ENCODE data around the gene ZBTB21. TPM values are rescaled to one million over a fixed set of nuclear protein-coding genes. Genes with fewer than 3 reads are reported as not detected.

ZBTB21 gene
- total RNA-seq, 1 donor from 2014 or later, result 6.6 TPM

DNA sequence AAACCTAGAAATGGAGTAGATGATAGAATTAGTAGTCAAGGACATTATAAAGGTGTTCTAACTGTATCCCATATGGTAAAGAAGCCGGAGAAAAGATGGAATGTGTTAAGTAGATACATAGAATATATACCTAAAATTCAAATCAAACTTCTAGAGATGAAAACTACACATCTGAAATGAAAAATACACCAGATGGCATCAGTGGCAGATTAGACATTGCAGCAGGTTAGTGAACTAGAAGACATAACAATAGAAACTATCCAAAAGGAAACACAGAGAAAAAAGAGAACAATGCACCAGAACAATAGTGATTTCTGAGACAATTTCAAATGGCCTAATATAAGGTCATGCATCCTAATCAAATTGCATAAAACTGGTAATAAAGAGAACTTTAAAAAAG, 26.9 kb downstream of the ZBTB21 start:
- DNase-seq (ENCODE audit: low read depth), result no peak
- H3K4me3 ChIP-seq (ENCODE audit: low read depth, low read length), result no peak overlapping the region
- FAIRE-seq, result no peak
- no peaks in the 10 kb centered on the region for H3K27me3 ChIP-seq (ENCODE audit: control insufficient read depth, insufficient read depth, low read length)
- TF ChIP-seq, protein P1, sequence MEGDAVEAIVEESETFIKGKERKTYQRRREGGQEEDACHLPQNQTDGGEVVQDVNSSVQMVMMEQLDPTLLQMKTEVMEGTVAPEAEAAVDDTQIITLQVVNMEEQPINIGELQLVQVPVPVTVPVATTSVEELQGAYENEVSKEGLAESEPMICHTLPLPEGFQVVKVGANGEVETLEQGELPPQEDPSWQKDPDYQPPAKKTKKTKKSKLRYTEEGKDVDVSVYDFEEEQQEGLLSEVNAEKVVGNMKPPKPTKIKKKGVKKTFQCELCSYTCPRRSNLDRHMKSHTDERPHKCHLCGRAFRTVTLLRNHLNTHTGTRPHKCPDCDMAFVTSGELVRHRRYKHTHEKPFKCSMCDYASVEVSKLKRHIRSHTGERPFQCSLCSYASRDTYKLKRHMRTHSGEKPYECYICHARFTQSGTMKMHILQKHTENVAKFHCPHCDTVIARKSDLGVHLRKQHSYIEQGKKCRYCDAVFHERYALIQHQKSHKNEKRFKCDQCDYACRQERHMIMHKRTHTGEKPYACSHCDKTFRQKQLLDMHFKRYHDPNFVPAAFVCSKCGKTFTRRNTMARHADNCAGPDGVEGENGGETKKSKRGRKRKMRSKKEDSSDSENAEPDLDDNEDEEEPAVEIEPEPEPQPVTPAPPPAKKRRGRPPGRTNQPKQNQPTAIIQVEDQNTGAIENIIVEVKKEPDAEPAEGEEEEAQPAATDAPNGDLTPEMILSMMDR (IDR thresholded peaks at IDR 0.05; ENCODE audit: insufficient read depth, low read length, severe bottlenecking), result no peak
- no peaks in the 10 kb centered on the region for H3K36me3 ChIP-seq (ENCODE audit: control insufficient read depth, insufficient read depth, low read length)

DNA sequence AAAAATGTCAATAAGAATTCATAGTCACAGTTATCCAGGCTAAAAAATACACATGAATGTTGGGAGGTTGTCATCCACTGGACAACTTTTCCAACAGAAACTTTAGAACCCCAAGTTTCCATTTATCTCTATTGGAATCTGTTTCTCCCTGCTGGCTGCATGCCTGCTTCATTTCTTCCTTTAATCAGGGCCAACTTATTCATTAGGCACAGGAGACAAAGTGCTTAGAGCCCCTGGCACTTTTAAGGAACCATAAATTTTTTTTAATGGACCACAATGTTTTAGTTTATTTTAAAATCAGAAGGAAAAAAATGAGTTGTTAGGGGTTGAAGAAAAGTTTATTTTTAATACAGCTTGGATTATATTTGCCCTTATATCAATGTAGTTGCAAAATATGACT, 29.6 kb downstream of the ZBTB21 start:
- no peak for DNase-seq (ENCODE audit: low read depth)
- Histone ChIP-seq H3K27me3 (ENCODE audit: control insufficient read depth, insufficient read depth, low read length) (no peaks in the 10 kb centered on the region), H3K36me3 (ENCODE audit: control insufficient read depth, insufficient read depth, low read length) (no peaks in the 10 kb centered on the region), H3K4me3 (ENCODE audit: low read depth, low read length) (no peak overlapping the region)
- TF ChIP-seq, protein P1 (IDR thresholded peaks at IDR 0.05; ENCODE audit: insufficient read depth, low read length, severe bottlenecking), result no peak
- FAIRE-seq, result no peak

- DNase-seq (ENCODE audit: low read depth) (no peak), FAIRE-seq (peak; percentile 80)
- Histone ChIP-seq H3K27me3 (ENCODE audit: control insufficient read depth, insufficient read depth, low read length) (no peaks in the 10 kb centered on the region), H3K36me3 (ENCODE audit: control insufficient read depth, insufficient read depth, low read length) (no peaks in the 10 kb centered on the region), H3K4me3 (ENCODE audit: low read depth, low read length) (no peak overlapping the region)
- TF ChIP-seq, protein P1 (IDR thresholded peaks at IDR 0.05; ENCODE audit: insufficient read depth, low read length, severe bottlenecking), result no peak
Observed at GRCh38 chr21:41979751-41980369, 30.3 kb downstream of the ZBTB21 start.

DNA sequence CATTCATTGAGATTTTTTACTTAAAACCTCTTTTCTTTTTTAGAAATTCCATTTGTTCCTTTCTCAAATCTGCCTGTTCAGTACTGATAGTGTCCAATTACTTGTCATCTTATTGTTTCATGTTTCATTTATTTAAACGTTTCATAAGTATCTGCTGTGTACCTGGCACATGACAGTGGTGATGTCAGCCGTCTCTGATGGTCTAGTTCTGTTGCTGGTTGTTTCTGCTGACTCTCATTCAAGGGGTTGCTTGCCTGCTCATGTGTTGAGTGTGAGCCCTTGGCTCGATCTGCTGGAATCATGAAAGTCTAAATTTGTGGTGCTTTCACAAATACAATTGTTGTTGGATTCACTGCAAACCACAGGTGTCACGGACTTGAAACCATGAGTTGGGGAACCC, 30.8 kb downstream of the ZBTB21 start:
- Histone ChIP-seq H3K36me3 (ENCODE audit: control insufficient read depth, insufficient read depth, low read length) (no peaks in the 10 kb centered on the region), H3K27me3 (ENCODE audit: control insufficient read depth, insufficient read depth, low read length) (no peaks in the 10 kb centered on the region), H3K4me3 (ENCODE audit: low read depth, low read length) (no peak overlapping the region)
- no peak for FAIRE-seq
- TF ChIP-seq, protein P1 (IDR thresholded peaks at IDR 0.05; ENCODE audit: insufficient read depth, low read length, severe bottlenecking), result no peak
- DNase-seq (ENCODE audit: low read depth), result no peak

DNA sequence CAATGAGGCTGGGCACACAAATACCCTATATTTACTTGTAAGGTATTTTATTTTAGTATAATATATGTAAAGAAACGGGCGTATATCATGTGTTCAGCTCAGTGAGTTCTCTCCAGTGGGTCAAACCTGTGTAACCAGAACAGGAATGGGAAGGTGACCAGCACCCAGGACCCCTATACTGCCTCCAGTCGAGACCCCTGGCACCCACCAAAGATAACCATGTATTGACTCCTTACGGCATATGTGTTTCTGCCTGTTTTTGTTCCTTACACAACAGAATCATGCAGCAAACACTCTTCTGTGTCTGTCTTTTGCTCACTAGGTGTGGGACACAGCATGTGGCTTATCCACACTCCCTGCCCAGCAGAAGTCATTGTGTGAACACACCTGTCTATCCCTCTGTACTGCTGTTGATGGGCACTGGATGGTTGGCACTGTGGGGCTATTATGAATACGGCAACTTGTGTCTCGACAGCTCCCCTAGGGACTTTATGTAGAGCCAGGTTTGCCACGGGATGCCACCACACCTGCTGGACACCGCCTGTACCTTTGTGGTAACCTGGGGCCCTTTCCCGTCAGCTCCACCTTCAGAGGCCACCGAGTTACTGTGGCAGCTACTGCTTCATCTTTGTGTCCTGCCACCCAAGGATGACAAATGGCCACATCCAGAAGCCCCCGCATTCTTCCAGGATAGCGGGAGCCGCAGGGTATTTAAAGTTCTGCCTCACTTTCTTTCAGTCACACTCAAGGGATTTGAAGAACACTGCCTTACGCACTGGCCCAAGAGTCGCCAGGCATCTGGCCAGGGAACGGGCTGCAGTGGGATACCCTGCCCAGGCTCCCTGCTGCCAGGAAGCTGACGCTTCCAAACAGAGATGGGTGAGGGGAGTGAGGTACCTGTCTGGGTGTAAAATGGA, 32.9 kb downstream of the ZBTB21 start:
- DNase-seq (ENCODE audit: low read depth), result no peak
- no peak for FAIRE-seq
- no peak overlapping the region for H3K4me3 ChIP-seq (ENCODE audit: low read depth, low read length)
- no peaks in the 10 kb centered on the region for H3K27me3 ChIP-seq (ENCODE audit: control insufficient read depth, insufficient read depth, low read length)
- TF ChIP-seq, protein P1 (IDR thresholded peaks at IDR 0.05; ENCODE audit: insufficient read depth, low read length, severe bottlenecking), result no peak
- no peaks in the 10 kb centered on the region for H3K36me3 ChIP-seq (ENCODE audit: control insufficient read depth, insufficient read depth, low read length)

Measured in bronchial epithelial cell (primary cell).